PC-9 (cell line): ENCODE data around the gene CD300LB. TPM values are rescaled to one million over a fixed set of nuclear protein-coding genes. Genes with fewer than 3 reads are reported as not detected.
"Not testable (repeated sequence)": the region's sequence is repeated elsewhere in the genome, so short reads cannot be mapped to it uniquely, and the experiment has no call there.

ENCODE experiments used
- BruUV-seq: library from RNA; stranded (reverse); fragments of 400-500 nt; replicated peaks from 2 replicates; lab custom pipeline; 2021; lab: Mats Ljungman, UMichigan
- CTCF ChIA-PET: fragments of 300-600 bp; sonication (Branson Sonifier 250); formaldehyde crosslinking; loops from one replicate; lab custom pipeline; 2022; ENCODE audit warnings: antibody characterized with exemption; lab: Charles Lee
- POLR2A ChIA-PET: fragments of 300-600 bp; sonication (Branson Sonifier 250); formaldehyde crosslinking; loops from one replicate; lab custom pipeline; 2022; ENCODE audit warnings: antibody characterized with exemption; ENCODE audit not compliant: unreplicated experiment; lab: Charles Lee
- DNase-seq, 2 experiments: peaks; one replicate each; pipeline versions ENCODE4 v3.0.0 to v3.0.0-alpha.2; 2015 to 2022; ENCODE audit warnings: mixed read lengths in 1 of 2
- H2AFZ ChIP-seq: fragments of 200-600 bp; sonication (generic); 2 replicates; pipeline ENCODE4 v1.8.1; 2017; ENCODE audit warnings: antibody characterized with exemption
- H3F3A ChIP-seq: fragments of 200-600 bp; sonication (generic); 2 replicates; pipeline ENCODE4 v1.8.1; 2017; ENCODE audit warnings: antibody characterized with exemption, mild to moderate bottlenecking, low read depth; ENCODE audit not compliant: insufficient read depth
- H3K27ac ChIP-seq: fragments of 200-600 bp; sonication (generic); 2 replicates; pipeline ENCODE4 v1.6.1; 2016; ENCODE audit warnings: mixed run types
- H3K27me3 ChIP-seq: fragments of 200-600 bp; sonication (generic); 2 replicates; pipeline ENCODE4 v1.6.1; 2016; ENCODE audit warnings: low read depth, mixed run types; ENCODE audit not compliant: insufficient read depth
- H3K36me3 ChIP-seq: fragments of 200-600 bp; sonication (generic); 2 replicates; pipeline ENCODE4 v1.6.1; 2016; ENCODE audit warnings: low read depth, mixed run types
- H3K4me1 ChIP-seq: fragments of 200-600 bp; sonication (generic); replicated peaks from 2 replicates; pipeline ENCODE4 v1.6.1; 2016; ENCODE audit warnings: mixed run types; ENCODE audit not compliant: insufficient read depth
- H3K4me2 ChIP-seq: fragments of 200-600 bp; sonication (generic); 2 replicates; pipeline ENCODE4 v1.6.1; 2017; ENCODE audit warnings: mixed run types
- H3K4me3 ChIP-seq: fragments of 200-600 bp; sonication (generic); 2 replicates; pipeline ENCODE4 v1.6.1; 2016; ENCODE audit warnings: mixed run types
- H3K79me2 ChIP-seq: fragments of 200-600 bp; sonication (generic); 2 replicates; pipeline ENCODE4 v1.6.1; 2017; ENCODE audit warnings: low read depth, mixed run types
- H3K9me2 ChIP-seq: fragments of 200-600 bp; sonication (generic); 2 replicates; pipeline ENCODE4 v1.8.1; 2017; ENCODE audit warnings: mild to moderate bottlenecking; ENCODE audit not compliant: insufficient read depth
- H3K9me3 ChIP-seq: fragments of 200-600 bp; sonication (generic); 2 replicates; pipeline ENCODE4 v1.8.1; 2016; ENCODE audit warnings: low read depth; ENCODE audit not compliant: insufficient read depth
- H4K20me1 ChIP-seq: fragments of 200-600 bp; sonication (generic); 2 replicates; pipeline ENCODE4 v1.8.1; 2017; ENCODE audit not compliant: insufficient read depth
- CTCF ChIP-seq: fragments of 200-600 bp; sonication (generic); conservative IDR thresholded peaks from 2 replicates; pipeline ENCODE4 v1.6.1; 2017; ENCODE audit warnings: mixed run types, antibody characterized with exemption, mild to moderate bottlenecking, moderate library complexity
- EZH2 ChIP-seq: fragments of 200-600 bp; sonication (generic); IDR thresholded peaks from 2 replicates; pipeline ENCODE4 v1.8.0; 2017; ENCODE audit warnings: antibody characterized with exemption, low read depth
- intact Hi-C: fragments of 100-400 bp; cut with micrococcal nuclease; formaldehyde crosslinking; loops from one replicate; pipeline ENCODE4 v1.10.0; 2022; ENCODE audit not compliant: unreplicated experiment
- total RNA-seq: library from RNA; stranded (reverse); gene quantifications from 2 replicates; pipeline ENCODE4 v1.2.3, GENCODE V29; 2021

CD300LB gene
- total RNA-seq, 1 experiment from 2014 or later: not detected

DNA sequence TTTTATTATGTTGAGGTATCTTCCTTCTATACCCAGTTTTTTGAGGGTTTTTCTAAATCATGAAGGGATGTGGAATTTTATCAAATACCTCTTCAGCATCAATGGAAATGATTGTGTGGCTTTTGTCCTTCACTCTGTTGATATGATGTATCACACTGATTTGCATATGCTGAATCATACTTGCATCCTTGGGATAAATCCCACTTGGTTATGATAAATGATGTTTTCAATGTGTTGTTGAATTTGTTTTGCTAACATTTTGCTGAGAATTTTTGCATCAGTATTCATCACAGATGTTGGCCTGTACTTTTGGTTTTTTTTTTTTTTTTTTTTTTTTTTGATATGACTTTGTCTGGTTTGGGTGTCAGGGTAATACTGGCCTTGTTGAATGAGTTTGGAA lies 23.1 kb downstream of the CD300LB start:
- H3K4me3 ChIP-seq: no peak overlapping the region
- no peak overlapping the region for H2AFZ ChIP-seq
- no TSS peak for BruUV-seq
- no peak for DNase-seq
- ChIA-PET CTCF (no interaction called here), POLR2A (no interaction called here)
- no peaks in the 10 kb centered on the region for H3K79me2 ChIP-seq
- H4K20me1 ChIP-seq: no peaks in the 10 kb centered on the region; the same call in 1 of the 2 replicates
- H3K9me3 ChIP-seq: no peaks in the 10 kb centered on the region
- intact Hi-C loops: no loop called here
- H3K9me2 ChIP-seq: no peaks in the 10 kb centered on the region
- H3K36me3 ChIP-seq: no peaks in the 10 kb centered on the region
- TF ChIP-seq EZH2 (no peak), CTCF (no peak)
- no peaks in the 10 kb centered on the region for H3F3A ChIP-seq
- H3K4me2 ChIP-seq: no peak overlapping the region
- H3K4me1 ChIP-seq: no peaks in the 10 kb centered on the region
- H3K27ac ChIP-seq: no peak overlapping the region
- peaks cover 37% of the 10 kb centered on the region for H3K27me3 ChIP-seq

DNA sequence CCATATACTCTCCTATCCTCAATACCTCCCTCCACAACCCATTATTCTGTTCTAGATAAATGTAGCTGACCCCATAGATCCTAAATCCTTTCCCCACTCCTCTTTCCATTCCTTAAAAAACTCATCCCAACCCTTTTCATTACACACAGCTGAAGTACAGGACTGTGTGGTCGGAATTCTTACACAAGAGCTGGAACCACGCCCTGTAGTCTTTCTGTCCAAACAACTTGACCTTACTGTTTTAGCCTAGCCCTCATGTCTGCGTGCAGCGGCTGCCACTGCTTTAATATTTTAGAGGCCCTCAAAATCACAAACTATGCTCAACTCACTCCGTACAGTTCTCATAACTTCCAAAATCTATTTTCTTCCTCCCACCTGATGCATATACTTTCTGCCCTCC lies 27.3 kb downstream of the CD300LB start:
- DNase-seq, POLR2A ChIA-PET, BruUV-seq, H3K4me1 ChIP-seq, H3K9me3 ChIP-seq, H3K27ac ChIP-seq, intact Hi-C loops, H3F3A ChIP-seq, CTCF ChIA-PET, H2AFZ ChIP-seq, H3K4me3 ChIP-seq, H4K20me1 ChIP-seq, H3K4me2 ChIP-seq, H3K36me3 ChIP-seq, H3K9me2 ChIP-seq, H3K79me2 ChIP-seq: not testable (repeated sequence)
- H3K27me3 ChIP-seq: peaks cover 22% of the 10 kb centered on the region

GRCh38 chr17:74502861-74503260 lies 28.4 kb downstream of the CD300LB start:
- Histone ChIP-seq H3K36me3 (no peaks in the 10 kb centered on the region), H3K79me2 (no peaks in the 10 kb centered on the region), H4K20me1 (no peaks in the 10 kb centered on the region; the same call in 1 of the 2 replicates), H3K27me3 (peaks cover 29% of the 10 kb centered on the region), H2AFZ (no peak overlapping the region), H3K4me1 (no peaks in the 10 kb centered on the region), H3K9me3 (no peaks in the 10 kb centered on the region), H3K27ac (no peak overlapping the region), H3K4me2 (no peak overlapping the region), H3K4me3 (no peak overlapping the region), H3K9me2 (no peaks in the 10 kb centered on the region), H3F3A (no peaks in the 10 kb centered on the region)
- ChIA-PET POLR2A (interaction anchor here (0.6 kb wide), 1 partner anchor 143 kb away, joined by 3 read pairs; no protein-coding TSS in a partner anchor), CTCF (no interaction called here)
- no TSS peak for BruUV-seq
- TF ChIP-seq EZH2: no peak
- TF ChIP-seq CTCF: no peak
- intact Hi-C loops: no loop called here
- no peak for DNase-seq

DNA sequence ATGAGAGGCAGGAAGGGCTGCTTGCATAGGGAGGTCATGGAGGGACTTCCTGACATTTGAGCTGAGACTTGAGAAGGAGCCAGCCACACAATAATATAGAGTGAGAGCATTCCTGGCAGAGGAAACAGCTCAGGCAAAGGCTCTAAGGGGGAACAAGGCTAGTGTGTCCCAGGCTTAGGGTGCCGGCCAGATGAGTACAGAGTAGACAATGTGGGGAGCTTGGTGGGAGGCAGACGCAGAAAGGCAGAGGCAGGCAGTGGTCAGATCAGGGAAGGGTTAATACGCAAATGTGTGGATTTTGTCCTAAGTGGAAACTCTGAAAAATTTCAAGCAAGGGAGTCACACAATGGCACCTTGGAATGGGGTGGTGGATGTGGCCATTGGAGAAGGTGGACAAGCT lies 31.3 kb downstream of the CD300LB start:
- ChIA-PET POLR2A (no interaction called here), CTCF (no interaction called here)
- BruUV-seq: no TSS peak
- intact Hi-C loops: no loop called here
- H4K20me1 ChIP-seq: no peaks in the 10 kb centered on the region
- no peaks in the 10 kb centered on the region for H3K4me1 ChIP-seq
- DNase-seq: no peak
- H2AFZ ChIP-seq: no peak overlapping the region
- no peak overlapping the region for H3K4me3 ChIP-seq
- H3K27ac ChIP-seq: no peak overlapping the region
- no peaks in the 10 kb centered on the region for H3F3A ChIP-seq
- H3K9me3 ChIP-seq: no peaks in the 10 kb centered on the region
- H3K27me3 ChIP-seq: peaks cover 36% of the 10 kb centered on the region
- H3K9me2 ChIP-seq: no peaks in the 10 kb centered on the region
- H3K4me2 ChIP-seq: no peak overlapping the region
- no peaks in the 10 kb centered on the region for H3K36me3 ChIP-seq
- TF ChIP-seq CTCF (no peak), EZH2 (no peak)
- no peaks in the 10 kb centered on the region for H3K79me2 ChIP-seq
